Measurements from ENCODE around the gene RHBDF2.

The RHBDF2 gene

GRCh38 chr17:76469991-76470739 lies 31.1 kb downstream of the RHBDF2 start:
- no peak for DNase-seq (ENCODE audit: extremely low spot score)
- CTCF ChIA-PET, result no interaction called here
- POLR2A ChIA-PET, result no interaction called here
- TF ChIP-seq FOXM1 (IDR thresholded peaks at IDR 0.05; ENCODE audit: borderline replicate concordance) (no peak), FOXA1 (IDR thresholded peaks at IDR 0.05) (no peak), NFRKB (IDR thresholded peaks at IDR 0.05) (no peak)

GRCh38 chr17:76469076-76469990 lies 31.9 kb downstream of the RHBDF2 start:
- TF ChIP-seq ZNF384 (IDR thresholded peaks at IDR 0.05) (no peak), SUZ12 (IDR thresholded peaks at IDR 0.05) (no peak), FOXA1 (IDR thresholded peaks at IDR 0.05) (no peak)
- POLR2A ChIA-PET, result no interaction called here
- CTCF ChIA-PET, result no interaction called here
- DNase-seq (ENCODE audit: extremely low spot score), result no peak

- POLR2A ChIA-PET, result no interaction called here
- TF ChIP-seq SUZ12 (IDR thresholded peaks at IDR 0.05) (no peak), LEF1 (IDR thresholded peaks at IDR 0.05; ENCODE audit: borderline replicate concordance) (no peak), CTBP1 (IDR thresholded peaks at IDR 0.05; ENCODE audit: borderline replicate concordance) (no peak), TARDBP (IDR thresholded peaks at IDR 0.05) (no peak), L3MBTL2 (conservative IDR thresholded peaks at IDR 0.05) (no peak), NFRKB (IDR thresholded peaks at IDR 0.05) (no peak), ELF4 (IDR thresholded peaks at IDR 0.05) (no peak), FOXA1 (IDR thresholded peaks at IDR 0.05) (no peak), ARNT (IDR thresholded peaks at IDR 0.05) (no peak), ZNF384 (IDR thresholded peaks at IDR 0.05) (no peak), FOXK2 (IDR thresholded peaks at IDR 0.05) (no peak), FOXM1 (IDR thresholded peaks at IDR 0.05; ENCODE audit: borderline replicate concordance) (no peak), BHLHE40 (IDR thresholded peaks at IDR 0.05; ENCODE audit: borderline replicate concordance) (no peak)
- no peak for DNase-seq (ENCODE audit: extremely low spot score)
- CTCF ChIA-PET, result interaction anchor here (0.9 kb wide), 1 partner anchor 38 kb away, joined by 6 read pairs; no protein-coding TSS in a partner anchor
These were observed 32.6 kb downstream of the RHBDF2 start for GRCh38 chr17:76468634-76469010.

- POLR2A ChIA-PET, result interaction anchor here (1.3 kb wide), 1 partner anchor 10 kb away, joined by 3 read pairs; no protein-coding TSS in a partner anchor
- DNase-seq (ENCODE audit: extremely low spot score), result no peak
- TF ChIP-seq FOXA1 (IDR thresholded peaks at IDR 0.05) (no peak), PKNOX1 (IDR thresholded peaks at IDR 0.05) (no peak), ZNF384 (IDR thresholded peaks at IDR 0.05) (no peak), SUZ12 (IDR thresholded peaks at IDR 0.05) (no peak), ARNT (IDR thresholded peaks at IDR 0.05) (no peak), NFRKB (IDR thresholded peaks at IDR 0.05) (no peak), ELF4 (IDR thresholded peaks at IDR 0.05) (no peak), LEF1 (IDR thresholded peaks at IDR 0.05; ENCODE audit: borderline replicate concordance) (no peak), L3MBTL2 (conservative IDR thresholded peaks at IDR 0.05) (no peak), CTBP1 (IDR thresholded peaks at IDR 0.05; ENCODE audit: borderline replicate concordance) (no peak), TARDBP (IDR thresholded peaks at IDR 0.05) (no peak), SP1 (IDR thresholded peaks at IDR 0.05) (no peak), FOXK2 (IDR thresholded peaks at IDR 0.05) (no peak), HDGF (IDR thresholded peaks at IDR 0.05; ENCODE audit: borderline replicate concordance) (no peak)
- CTCF ChIA-PET, result interaction anchor here (0.6 to 1.1 kb wide), 3 partner anchors 10 to 44 kb away, joined by 5 to 9 read pairs (median 6); no protein-coding TSS in a partner anchor
These were observed 33.2 kb downstream of the RHBDF2 start for GRCh38 chr17:76467809-76468633.

- ChIA-PET CTCF (interaction anchor here (0.6 to 1.5 kb wide), 9 partner anchors 8 to 157 kb away, joined by 3 to 9 read pairs (median 5); no protein-coding TSS in a partner anchor), POLR2A (interaction anchor here (1.3 kb wide), 1 partner anchor 9 kb away, joined by 3 read pairs; no protein-coding TSS in a partner anchor)
- no peak for DNase-seq (ENCODE audit: extremely low spot score)
- TF ChIP-seq PKNOX1 (IDR thresholded peaks at IDR 0.05) (no peak), LEF1 (IDR thresholded peaks at IDR 0.05; ENCODE audit: borderline replicate concordance) (no peak), HDGF (IDR thresholded peaks at IDR 0.05; ENCODE audit: borderline replicate concordance) (no peak), ARNT (IDR thresholded peaks at IDR 0.05) (no peak), SP1 (IDR thresholded peaks at IDR 0.05) (no peak), FOXM1 (IDR thresholded peaks at IDR 0.05; ENCODE audit: borderline replicate concordance) (no peak), TARDBP (IDR thresholded peaks at IDR 0.05) (no peak), CTBP1 (IDR thresholded peaks at IDR 0.05; ENCODE audit: borderline replicate concordance) (no peak), NFRKB (IDR thresholded peaks at IDR 0.05) (no peak), ELF4 (IDR thresholded peaks at IDR 0.05) (no peak), ZNF384 (IDR thresholded peaks at IDR 0.05) (no peak), FOXK2 (IDR thresholded peaks at IDR 0.05) (no peak), FOXA1 (IDR thresholded peaks at IDR 0.05) (no peak), BHLHE40 (IDR thresholded peaks at IDR 0.05; ENCODE audit: borderline replicate concordance) (no peak), L3MBTL2 (conservative IDR thresholded peaks at IDR 0.05) (no peak), SUZ12 (IDR thresholded peaks at IDR 0.05) (no peak)
These were observed 33.9 kb downstream of the RHBDF2 start, which contains the start of gene AANAT for GRCh38 chr17:76467366-76467765. Gene AANAT (plus strand): TSS chr17:76467603. CDS start chr17:76468747, 1,144 bp downstream.
